ENCODE results near the gene NIFK.
A peak's percentile ranks its signal among the peaks of the same experiment; 100 is the strongest.
"Not testable (repeated sequence)": the region's sequence is repeated elsewhere in the genome, so short reads cannot be mapped to it uniquely, and the experiment has no call there.

Gene NIFK

DNA sequence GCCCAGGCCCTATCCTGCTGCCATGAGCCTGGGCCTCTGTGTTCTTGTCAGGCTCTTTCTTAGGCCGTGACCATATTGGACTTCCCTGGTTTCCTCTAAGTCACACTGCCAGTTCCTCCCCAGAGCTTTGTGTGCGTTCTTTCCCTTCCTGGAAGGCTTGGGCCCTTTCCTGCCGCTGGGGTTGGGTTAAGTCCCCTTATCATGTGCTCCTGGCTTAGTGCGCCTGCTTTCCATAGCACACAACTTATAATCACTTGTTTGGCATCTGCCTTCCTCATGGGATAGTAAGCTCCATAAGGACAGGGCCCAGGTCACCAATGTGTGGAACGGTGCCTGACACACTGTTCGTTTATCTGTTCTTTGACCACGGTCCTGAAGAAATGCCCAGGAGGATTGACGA lies 31.3 kb downstream of the NIFK start:
- TF ChIP-seq, protein P1, sequence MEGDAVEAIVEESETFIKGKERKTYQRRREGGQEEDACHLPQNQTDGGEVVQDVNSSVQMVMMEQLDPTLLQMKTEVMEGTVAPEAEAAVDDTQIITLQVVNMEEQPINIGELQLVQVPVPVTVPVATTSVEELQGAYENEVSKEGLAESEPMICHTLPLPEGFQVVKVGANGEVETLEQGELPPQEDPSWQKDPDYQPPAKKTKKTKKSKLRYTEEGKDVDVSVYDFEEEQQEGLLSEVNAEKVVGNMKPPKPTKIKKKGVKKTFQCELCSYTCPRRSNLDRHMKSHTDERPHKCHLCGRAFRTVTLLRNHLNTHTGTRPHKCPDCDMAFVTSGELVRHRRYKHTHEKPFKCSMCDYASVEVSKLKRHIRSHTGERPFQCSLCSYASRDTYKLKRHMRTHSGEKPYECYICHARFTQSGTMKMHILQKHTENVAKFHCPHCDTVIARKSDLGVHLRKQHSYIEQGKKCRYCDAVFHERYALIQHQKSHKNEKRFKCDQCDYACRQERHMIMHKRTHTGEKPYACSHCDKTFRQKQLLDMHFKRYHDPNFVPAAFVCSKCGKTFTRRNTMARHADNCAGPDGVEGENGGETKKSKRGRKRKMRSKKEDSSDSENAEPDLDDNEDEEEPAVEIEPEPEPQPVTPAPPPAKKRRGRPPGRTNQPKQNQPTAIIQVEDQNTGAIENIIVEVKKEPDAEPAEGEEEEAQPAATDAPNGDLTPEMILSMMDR (IDR thresholded peaks at IDR 0.05; ENCODE audit: insufficient read depth, low read depth, low read length, missing control alignments) = no peak
- no peak overlapping the region for H3K4me3 ChIP-seq (ENCODE audit: low read length)
- no peak for DNase-seq (ENCODE audit: low read depth)

DNA sequence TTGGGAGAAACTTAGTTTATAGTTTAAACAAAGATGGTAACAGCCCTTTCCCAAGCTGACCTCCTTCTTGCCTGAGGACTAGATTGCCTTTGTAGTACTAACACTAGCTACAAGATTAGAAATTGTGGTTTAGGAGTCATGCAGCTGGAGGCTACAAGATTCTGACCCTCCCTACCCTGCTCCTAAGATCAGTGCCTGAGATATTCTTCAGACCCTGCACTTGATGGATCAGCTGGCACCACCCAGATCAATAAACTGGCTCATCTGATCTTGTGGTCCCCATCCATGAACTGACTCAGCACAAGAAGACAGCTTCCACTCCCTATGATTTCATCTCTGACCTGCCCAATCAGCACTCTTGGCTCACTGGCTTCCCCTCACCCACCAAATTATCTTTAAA lies 34.9 kb downstream of the NIFK start:
- H3K4me3 ChIP-seq (ENCODE audit: low read length) = not testable (repeated sequence)
- peak; percentile 20 for DNase-seq (ENCODE audit: low read depth)

DNA sequence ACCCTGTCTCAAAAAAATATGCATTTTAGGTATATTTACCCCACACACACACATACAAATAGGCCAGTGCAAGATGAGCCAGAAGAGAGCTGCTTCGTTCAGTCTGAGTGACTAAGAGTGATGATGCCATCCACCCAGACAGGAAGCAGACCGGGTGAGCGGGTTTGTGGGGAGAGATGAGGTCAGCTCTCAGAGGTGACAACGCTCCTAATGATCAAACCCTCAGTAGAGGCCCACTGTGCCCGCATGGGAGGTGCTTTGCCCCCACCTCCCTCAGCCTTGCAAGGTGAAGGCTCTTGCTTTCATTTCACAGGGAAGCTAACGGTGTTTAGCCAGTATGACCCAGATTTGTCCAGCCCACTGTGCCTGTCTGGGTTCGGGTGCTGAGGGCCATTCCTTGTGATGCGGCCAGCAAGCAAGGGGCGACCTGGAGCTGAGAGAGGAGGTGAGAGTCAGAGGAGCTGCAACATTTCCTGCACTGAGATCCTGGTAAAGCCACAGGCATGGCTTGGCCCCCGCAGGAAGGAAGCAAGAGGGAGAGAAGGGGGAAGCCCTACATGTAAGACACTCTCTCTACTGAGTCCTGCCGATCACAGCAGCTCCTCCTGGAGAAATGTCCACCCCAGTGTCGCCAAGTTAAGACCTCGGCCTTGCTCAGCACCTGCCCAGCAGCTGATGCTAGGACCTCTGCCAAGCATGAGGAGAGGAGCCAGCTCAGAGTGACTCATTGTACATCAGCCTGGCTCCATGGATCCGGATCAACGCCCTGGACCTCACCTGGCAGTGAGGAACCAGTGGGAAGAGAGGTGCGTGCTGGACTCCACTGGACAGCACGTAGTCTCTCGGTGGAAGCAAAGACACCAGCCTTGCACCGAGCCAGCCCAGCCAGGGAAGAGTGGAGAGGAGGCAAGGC lies 37.0 kb downstream of the NIFK start:
- no peak overlapping the region for H3K4me3 ChIP-seq (ENCODE audit: low read length)
- DNase-seq (ENCODE audit: low read depth) = peak; percentile 97
- TF ChIP-seq, protein P1 (IDR thresholded peaks at IDR 0.05; ENCODE audit: insufficient read depth, low read depth, low read length, missing control alignments) = no peak

DNA sequence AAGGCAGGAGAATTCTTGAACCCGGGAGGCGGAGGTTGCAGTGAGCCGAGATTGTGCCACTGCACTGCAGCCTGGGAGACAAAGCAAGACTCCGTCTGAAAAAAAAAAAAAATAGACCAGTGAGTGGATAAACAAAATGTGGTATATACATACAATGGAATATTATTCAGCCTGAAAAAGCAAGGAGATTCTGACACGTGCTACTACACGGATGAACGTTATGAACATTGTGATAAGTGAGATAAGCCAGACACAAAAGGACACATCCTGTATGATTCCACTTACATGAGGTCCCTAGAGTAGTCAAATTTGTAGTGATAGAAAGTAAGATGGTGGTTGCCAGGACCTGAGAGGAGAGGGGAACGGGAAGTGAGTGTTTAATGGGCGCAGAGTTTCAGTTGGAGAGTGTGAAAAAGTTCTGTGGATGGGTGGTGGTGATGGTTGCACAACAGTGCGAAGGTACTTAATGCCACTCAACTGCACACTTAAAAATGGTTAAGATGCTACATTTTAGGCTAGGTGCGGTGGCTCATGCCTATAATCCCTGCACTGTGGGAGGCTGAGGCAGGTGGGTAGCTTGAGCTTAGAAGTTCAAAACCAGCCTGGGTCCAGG lies 38.3 kb downstream of the NIFK start:
- no peak overlapping the region for H3K4me3 ChIP-seq (ENCODE audit: low read length)
- no peak for DNase-seq (ENCODE audit: low read depth)
- TF ChIP-seq, protein P1 (IDR thresholded peaks at IDR 0.05; ENCODE audit: insufficient read depth, low read depth, low read length, missing control alignments) = no peak

- DNase-seq (ENCODE audit: low read depth) = peak; percentile 19
- TF ChIP-seq, protein P1 (IDR thresholded peaks at IDR 0.05; ENCODE audit: insufficient read depth, low read depth, low read length, missing control alignments) = no peak
- no peak overlapping the region for H3K4me3 ChIP-seq (ENCODE audit: low read length)
These were observed 39.5 kb downstream of the NIFK start for GRCh38 chr2:121697108-121697631.

- TF ChIP-seq, protein P1 (IDR thresholded peaks at IDR 0.05; ENCODE audit: insufficient read depth, low read depth, low read length, missing control alignments) = no peak
- no peak for DNase-seq (ENCODE audit: low read depth)
- no peak overlapping the region for H3K4me3 ChIP-seq (ENCODE audit: low read length)
These were observed 40.2 kb downstream of the NIFK start for GRCh38 chr2:121696410-121696930.

DNA sequence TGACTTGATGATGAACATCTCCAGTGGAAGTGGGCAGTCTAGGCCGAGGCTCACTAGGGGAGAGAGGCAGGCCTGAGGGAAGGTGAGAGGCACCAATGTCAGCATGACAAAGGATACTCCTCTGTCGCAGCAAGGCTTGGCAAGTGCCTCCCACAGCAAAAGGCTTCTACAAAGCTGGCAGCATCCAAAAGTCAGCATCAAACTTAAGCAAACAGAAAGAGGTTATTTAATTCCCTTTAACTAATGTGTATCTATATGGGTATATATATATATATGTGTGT lies 41.6 kb downstream of the NIFK start:
- TF ChIP-seq, protein P1 (IDR thresholded peaks at IDR 0.05; ENCODE audit: insufficient read depth, low read depth, low read length, missing control alignments) = no peak

More for the DNA sequence above, 41.6 kb downstream of the NIFK start:
- DNase-seq (ENCODE audit: low read depth) = no peak
- no peak overlapping the region for H3K4me3 ChIP-seq (ENCODE audit: low read length)
